Keratinocyte (primary cell): ENCODE data around the gene GTF2IRD2. TPM values are rescaled to one million over a fixed set of nuclear protein-coding genes. Genes with fewer than 3 reads are reported as not detected.
"Not testable (repeated sequence)": the region's sequence is repeated elsewhere in the genome, so short reads cannot be mapped to it uniquely, and the experiment has no call there.

Experiments
- DNase-seq: peaks from one replicate; pipeline ENCODE4 v3.0.0-alpha.2; 2011; ENCODE audit warnings: low read depth, missing footprints, low spot score
- FAIRE-seq: peaks from 2 replicates; lab custom pipeline; 2011; peaks lifted over from hg19 to GRCh38; lab: Jason Lieb, UNC
- H2AFZ ChIP-seq: 2 replicates; pipeline ENCODE4 v1.6.0; 2012; ENCODE audit warnings: low read length, control low read depth, inconsistent platforms; ENCODE audit not compliant: control insufficient read depth
- H3K27ac ChIP-seq: 2 replicates; pipeline ENCODE4 v1.5.1; 2011; ENCODE audit warnings: low read length; ENCODE audit not compliant: control insufficient read depth, insufficient read depth
- H3K27me3 ChIP-seq: 3 replicates; pipeline ENCODE4 v1.6.0; 2011; ENCODE audit warnings: low read length; ENCODE audit not compliant: control insufficient read depth, insufficient read depth; ENCODE audit errors: extremely low read depth
- H3K36me3 ChIP-seq, 2 experiments: 2 replicates in 1 of 2; 3 replicates in 1 of 2; pipeline ENCODE4 v1.5.1; 2011; ENCODE audit warnings: low read length in 2 of 2, mild to moderate bottlenecking in 1 of 2; ENCODE audit not compliant: control insufficient read depth in 2 of 2, insufficient read depth in 2 of 2; ENCODE audit errors: extremely low read depth in 1 of 2
- H3K4me1 ChIP-seq: 3 replicates; pipeline ENCODE4 v1.5.1; 2011; ENCODE audit warnings: low read length; ENCODE audit not compliant: control insufficient read depth, insufficient read depth; ENCODE audit errors: extremely low read depth
- H3K4me2 ChIP-seq: 3 replicates; pipeline ENCODE4 v1.6.0; 2011; ENCODE audit warnings: low read depth, low read length; ENCODE audit not compliant: control insufficient read depth, insufficient read depth; ENCODE audit errors: extremely low read depth
- H3K4me3 ChIP-seq, 3 experiments: fragments of 200-600 bp in 1 of 3; sonication (generic) in 1 of 3; 2 replicates in 2 of 3; 3 replicates in 1 of 3; pipeline ENCODE4 v1.5.1; 2011 to 2016; ENCODE audit warnings: low read length in 3 of 3, mild to moderate bottlenecking in 3 of 3, control low read depth in 2 of 3, inconsistent platforms in 1 of 3, low read depth in 1 of 3, mixed read lengths in 1 of 3, mixed run types in 1 of 3, moderate library complexity in 1 of 3; ENCODE audit not compliant: control insufficient read depth in 2 of 3, insufficient read depth in 2 of 3; ENCODE audit errors: extremely low read depth in 1 of 3
- H3K79me2 ChIP-seq: 2 replicates; pipeline ENCODE4 v1.6.0; 2012; ENCODE audit warnings: low read length; ENCODE audit not compliant: control insufficient read depth, insufficient read depth
- H3K9ac ChIP-seq: 3 replicates; pipeline ENCODE4 v1.6.0; 2011; ENCODE audit warnings: low read length; ENCODE audit not compliant: control insufficient read depth, insufficient read depth; ENCODE audit errors: extremely low read depth
- H3K9me1 ChIP-seq: 3 replicates; pipeline ENCODE4 v1.6.0; 2011; ENCODE audit warnings: low read length; ENCODE audit not compliant: control insufficient read depth, insufficient read depth; ENCODE audit errors: extremely low read depth
- H3K9me3 ChIP-seq: 2 replicates; pipeline ENCODE4 v1.5.1; 2012; ENCODE audit warnings: low read depth, low read length; ENCODE audit not compliant: control insufficient read depth
- H4K20me1 ChIP-seq: 3 replicates; pipeline ENCODE4 v1.6.0; 2011; ENCODE audit warnings: low read length; ENCODE audit not compliant: control insufficient read depth, insufficient read depth; ENCODE audit errors: extremely low read depth
- dilution Hi-C: fragments of 300-500 bp; cut with MboI; formaldehyde crosslinking; loops from one replicate; pipeline ENCODE4 v1.7.0; 2020; ENCODE audit warnings: low sequenced_read_pairs; ENCODE audit not compliant: extremely low pct_ligation_motif_present
- polyA plus RNA-seq, 5 experiments: library from polyadenylated mRNA; depleted of rRNA in 3 of 5; stranded (reverse) in 3 of 5; stranded (forward) in 1 of 5; unstranded in 1 of 5; fragments of >200 nt; gene quantifications; 1 replicate in 1 of 5; 2 replicates in 3 of 5; 3 replicates in 1 of 5; pipeline versions ENCODE4 v1.2.1 to v1.2.3, GENCODE V29; 2011 to 2012; ENCODE audit warnings: missing spikeins in 2 of 5, low read depth in 1 of 5, low replicate concordance in 1 of 5

The GTF2IRD2 gene
- polyA plus RNA-seq, 1 donor (not counting 4 experiments of a cell fraction or from before 2014, with no cell fraction given): 8.2 TPM

GRCh38 chr7:74773760-74774750 is 77.3 kb downstream of the GTF2IRD2 start, which contains the start of gene NCF1:
Gene NCF1, plus strand, starts transcription at chr7:74774011. Its CDS starts 21 bp downstream, at chr7:74774032.
- H3K9ac ChIP-seq, dilution Hi-C loops, FAIRE-seq, H3K79me2 ChIP-seq, H3K9me1 ChIP-seq, H3K27me3 ChIP-seq, H4K20me1 ChIP-seq, H3K4me1 ChIP-seq, H3K36me3 ChIP-seq, H3K4me3 ChIP-seq, H3K27ac ChIP-seq, H2AFZ ChIP-seq, H3K9me3 ChIP-seq, DNase-seq, H3K4me2 ChIP-seq: not testable (repeated sequence)

- H3K4me2 ChIP-seq, H3K36me3 ChIP-seq, H3K27me3 ChIP-seq, H2AFZ ChIP-seq, H3K9me3 ChIP-seq, DNase-seq, dilution Hi-C loops, H3K9me1 ChIP-seq, H3K79me2 ChIP-seq, H3K27ac ChIP-seq, H3K4me1 ChIP-seq, H4K20me1 ChIP-seq, H3K9ac ChIP-seq, FAIRE-seq, H3K4me3 ChIP-seq: not testable (repeated sequence)
Observed at GRCh38 chr7:74772093-74772492, 79.3 kb downstream of the GTF2IRD2 start.

GRCh38 chr7:74770062-74770461 is 81.3 kb downstream of the GTF2IRD2 start:
- H3K36me3 ChIP-seq, H3K27ac ChIP-seq, H3K4me2 ChIP-seq, FAIRE-seq, H4K20me1 ChIP-seq, DNase-seq, H3K9me1 ChIP-seq, H3K4me3 ChIP-seq, H3K27me3 ChIP-seq, H3K4me1 ChIP-seq, H3K79me2 ChIP-seq, H3K9me3 ChIP-seq, dilution Hi-C loops, H2AFZ ChIP-seq, H3K9ac ChIP-seq: not testable (repeated sequence)

GRCh38 chr7:74766991-74767390 is 84.4 kb downstream of the GTF2IRD2 start:
- H3K4me3 ChIP-seq, H3K9ac ChIP-seq, FAIRE-seq, H2AFZ ChIP-seq, H3K36me3 ChIP-seq, DNase-seq, H3K27me3 ChIP-seq, H3K9me3 ChIP-seq, H3K4me1 ChIP-seq, H3K4me2 ChIP-seq, H4K20me1 ChIP-seq, H3K27ac ChIP-seq, H3K79me2 ChIP-seq, H3K9me1 ChIP-seq, dilution Hi-C loops: not testable (repeated sequence)

- dilution Hi-C loops, H3K79me2 ChIP-seq, H2AFZ ChIP-seq, H3K4me1 ChIP-seq, FAIRE-seq, H3K27ac ChIP-seq, H3K9me3 ChIP-seq, H3K9me1 ChIP-seq, H3K4me2 ChIP-seq, DNase-seq, H4K20me1 ChIP-seq, H3K9ac ChIP-seq, H3K27me3 ChIP-seq, H3K36me3 ChIP-seq, H3K4me3 ChIP-seq: not testable (repeated sequence)
Observed at GRCh38 chr7:74766509-74766908, 84.9 kb downstream of the GTF2IRD2 start.
